A549 (cell line): ENCODE measurements around the gene CCND1.

Experiments
- BHLHE40 ChIP-seq: IDR thresholded peaks from 2 replicates; pipeline ENCODE4 v1.6.1; 2012; ENCODE audit warnings: low read depth, low read length, inconsistent platforms
- ESRRA ChIP-seq: fragments of 150-350 bp; IDR thresholded peaks from 2 replicates; pipeline ENCODE4 v1.6.1; 2014; ENCODE audit warnings: mild to moderate bottlenecking, low read length, borderline replicate concordance
- FOSL2 ChIP-seq, 2 experiments: fragments of 450-650 bp in 1 of 2; fragments of >200 bp in 1 of 2; sonication (Bioruptor Twin) in 1 of 2; formaldehyde crosslinking; IDR thresholded peaks; 2 replicates each; pipeline versions ENCODE4 v1.5.0 to v1.6.1; 2016 to 2020; ENCODE audit warnings: mild to moderate bottlenecking in 1 of 2, moderate library complexity in 1 of 2
- JUN ChIP-seq, 2 experiments: fragments of >200 bp; sonication (Bioruptor Twin); formaldehyde crosslinking; IDR thresholded peaks; 2 replicates in 1 of 2; 3 replicates in 1 of 2; pipeline ENCODE4 v1.6.1; 2016 to 2017
- JUNB ChIP-seq: fragments of >200 bp; sonication (Bioruptor Twin); formaldehyde crosslinking; IDR thresholded peaks from 2 replicates; pipeline ENCODE4 v1.6.1; 2016
- KDM1A ChIP-seq: fragments of 200-600 bp; sonication (generic); IDR thresholded peaks from 2 replicates; pipeline ENCODE4 v1.6.1; 2016; ENCODE audit warnings: low read depth, mild to moderate bottlenecking
- MAFK ChIP-seq: fragments of 450-650 bp; IDR thresholded peaks from 2 replicates; pipeline ENCODE4 v1.6.1; 2014; ENCODE audit not compliant: partially characterized antibody
- POLR2A ChIP-seq: IDR thresholded peaks from 2 replicates; pipeline ENCODE4 v1.6.1; 2012; ENCODE audit warnings: mild to moderate bottlenecking, low read length
- RAD21 ChIP-seq, 2 experiments: fragments of >200 bp in 1 of 2; sonication (Bioruptor Twin) in 1 of 2; formaldehyde crosslinking in 1 of 2; IDR thresholded peaks in 1 of 2; conservative IDR thresholded peaks in 1 of 2; 2 replicates in 1 of 2; 3 replicates in 1 of 2; pipeline ENCODE4 v1.6.1; 2012 to 2018; ENCODE audit warnings: inconsistent platforms in 1 of 2
- SREBF2 ChIP-seq: fragments of 450-650 bp; IDR thresholded peaks from 2 replicates; pipeline ENCODE4 v1.6.1; 2014; ENCODE audit warnings: mild to moderate bottlenecking, moderate library complexity
- TF ChIP-seq, protein P1 (sequence below): fragments of >200 bp; sonication (Bioruptor Twin); formaldehyde crosslinking; IDR thresholded peaks from 3 replicates; pipeline ENCODE4 v1.5.1; 2016
- TF ChIP-seq, protein P2 (sequence below): IDR thresholded peaks from 2 replicates; pipeline ENCODE4 v1.6.1; 2012
- TF ChIP-seq, protein P3 (sequence below): IDR thresholded peaks from 2 replicates; pipeline ENCODE4 v1.6.1; 2012

DNA sequence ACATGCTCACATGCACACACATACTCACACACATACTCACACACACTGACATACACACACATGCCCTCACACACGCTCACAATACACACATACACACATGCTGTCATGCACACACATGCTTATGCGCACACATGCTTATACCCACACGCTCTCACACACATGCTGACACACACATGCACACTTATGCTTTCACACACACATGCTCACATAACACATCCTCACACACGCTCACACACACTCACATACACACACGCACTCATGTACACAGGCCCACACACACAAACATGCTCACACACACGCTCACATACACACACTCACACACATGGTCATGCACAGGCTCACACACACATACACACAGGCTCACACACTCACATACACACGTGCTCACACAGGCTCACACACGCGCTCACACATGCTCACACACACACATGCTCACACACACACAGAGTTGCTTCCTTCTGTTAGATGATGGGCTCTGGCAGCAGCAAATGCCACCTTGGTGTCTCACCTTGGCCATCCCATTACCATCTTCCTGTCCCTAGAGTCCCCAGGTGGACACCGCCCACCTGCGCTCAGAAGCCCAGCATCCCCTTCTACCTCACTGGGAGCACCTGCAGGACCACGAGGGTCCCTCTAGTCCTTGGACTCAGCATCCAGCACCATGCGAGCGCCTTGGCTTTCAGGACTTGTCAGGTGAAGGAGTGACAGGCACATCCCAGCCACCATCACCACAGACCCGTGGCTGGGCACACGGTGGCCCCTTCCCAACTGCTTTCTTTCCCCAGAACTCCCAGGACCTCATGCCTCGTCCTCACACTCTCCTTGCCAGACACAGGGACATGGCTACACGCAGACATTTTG, 44.9 kb upstream of the CCND1 start:
- TF ChIP-seq MAFK: no peak
- TF ChIP-seq, protein P1, sequence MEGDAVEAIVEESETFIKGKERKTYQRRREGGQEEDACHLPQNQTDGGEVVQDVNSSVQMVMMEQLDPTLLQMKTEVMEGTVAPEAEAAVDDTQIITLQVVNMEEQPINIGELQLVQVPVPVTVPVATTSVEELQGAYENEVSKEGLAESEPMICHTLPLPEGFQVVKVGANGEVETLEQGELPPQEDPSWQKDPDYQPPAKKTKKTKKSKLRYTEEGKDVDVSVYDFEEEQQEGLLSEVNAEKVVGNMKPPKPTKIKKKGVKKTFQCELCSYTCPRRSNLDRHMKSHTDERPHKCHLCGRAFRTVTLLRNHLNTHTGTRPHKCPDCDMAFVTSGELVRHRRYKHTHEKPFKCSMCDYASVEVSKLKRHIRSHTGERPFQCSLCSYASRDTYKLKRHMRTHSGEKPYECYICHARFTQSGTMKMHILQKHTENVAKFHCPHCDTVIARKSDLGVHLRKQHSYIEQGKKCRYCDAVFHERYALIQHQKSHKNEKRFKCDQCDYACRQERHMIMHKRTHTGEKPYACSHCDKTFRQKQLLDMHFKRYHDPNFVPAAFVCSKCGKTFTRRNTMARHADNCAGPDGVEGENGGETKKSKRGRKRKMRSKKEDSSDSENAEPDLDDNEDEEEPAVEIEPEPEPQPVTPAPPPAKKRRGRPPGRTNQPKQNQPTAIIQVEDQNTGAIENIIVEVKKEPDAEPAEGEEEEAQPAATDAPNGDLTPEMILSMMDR: no peak
- TF ChIP-seq, protein P2, sequence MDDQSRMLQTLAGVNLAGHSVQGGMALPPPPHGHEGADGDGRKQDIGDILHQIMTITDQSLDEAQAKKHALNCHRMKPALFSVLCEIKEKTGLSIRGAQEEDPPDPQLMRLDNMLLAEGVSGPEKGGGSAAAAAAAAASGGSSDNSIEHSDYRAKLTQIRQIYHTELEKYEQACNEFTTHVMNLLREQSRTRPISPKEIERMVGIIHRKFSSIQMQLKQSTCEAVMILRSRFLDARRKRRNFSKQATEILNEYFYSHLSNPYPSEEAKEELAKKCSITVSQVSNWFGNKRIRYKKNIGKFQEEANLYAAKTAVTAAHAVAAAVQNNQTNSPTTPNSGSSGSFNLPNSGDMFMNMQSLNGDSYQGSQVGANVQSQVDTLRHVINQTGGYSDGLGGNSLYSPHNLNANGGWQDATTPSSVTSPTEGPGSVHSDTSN: no peak
- TF ChIP-seq RAD21 (conservative IDR thresholded peaks at IDR 0.05 in 1 of 2, IDR thresholded peaks at IDR 0.05 in 1 of 2): no peak
- TF ChIP-seq ESRRA: no peak
- TF ChIP-seq FOSL2 (IDR thresholded peaks at IDR 0.05): no peak
- no peak for TF ChIP-seq FOSL2 (CRISPR knock-in tag; IDR thresholded peaks at IDR 0.05)
- no peak for TF ChIP-seq BHLHE40
- TF ChIP-seq SREBF2: no peak
- TF ChIP-seq, protein P3, sequence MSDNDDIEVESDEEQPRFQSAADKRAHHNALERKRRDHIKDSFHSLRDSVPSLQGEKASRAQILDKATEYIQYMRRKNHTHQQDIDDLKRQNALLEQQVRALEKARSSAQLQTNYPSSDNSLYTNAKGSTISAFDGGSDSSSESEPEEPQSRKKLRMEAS: no peak
- no peak for TF ChIP-seq KDM1A
- no peak for TF ChIP-seq JUN (IDR thresholded peaks at IDR 0.05)
- TF ChIP-seq POLR2A: no peak
- TF ChIP-seq JUNB: no peak
